ENCODE data around the gene SPIN3.
"Not testable (repeated sequence)": the region's sequence is repeated elsewhere in the genome, so short reads cannot be mapped to it uniquely, and the experiment has no call there.

The SPIN3 gene

DNA sequence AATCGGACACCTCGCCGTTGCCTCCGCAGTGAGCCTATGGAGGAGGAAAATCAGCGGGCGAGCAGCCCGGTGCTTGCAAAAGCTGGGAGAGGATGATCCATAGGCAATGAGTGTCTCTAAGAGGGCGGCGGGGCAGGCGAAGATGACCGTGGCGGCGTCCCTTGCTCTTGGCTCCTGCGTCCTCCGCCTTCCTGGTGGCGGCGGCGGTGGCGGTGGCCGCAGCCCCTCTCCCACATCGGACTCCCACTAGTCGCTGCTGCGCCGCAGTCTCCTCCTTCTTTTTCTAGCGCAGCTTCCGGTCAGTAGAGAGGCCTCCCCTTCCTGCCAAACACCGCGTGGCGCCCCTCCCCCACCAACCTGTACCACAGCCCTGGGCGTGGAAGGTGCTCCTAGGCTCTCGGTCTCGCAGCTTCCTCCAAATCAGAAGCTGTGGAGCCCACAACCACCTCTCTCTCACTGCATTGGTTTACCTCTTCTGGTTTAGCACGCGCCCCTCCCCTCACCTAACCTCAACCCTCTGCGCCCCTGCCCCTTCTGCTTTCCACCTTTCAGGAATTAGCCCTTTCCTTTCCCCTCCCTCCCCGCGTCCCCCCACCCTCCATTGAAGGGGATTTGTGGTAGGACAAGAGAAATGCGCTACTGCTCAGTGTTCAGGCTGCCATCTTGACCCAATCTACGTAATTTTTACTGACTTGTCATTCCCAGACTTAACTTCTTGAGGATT is at the start of gene SPIN3:
Gene SPIN3, minus strand, starts transcription at position 271 of the 724 bp plus-strand sequence. CDS start 594 bp downstream, outside the sequence.
- peak; percentile 6 to 47 (median 18) for DNase-seq

DNA sequence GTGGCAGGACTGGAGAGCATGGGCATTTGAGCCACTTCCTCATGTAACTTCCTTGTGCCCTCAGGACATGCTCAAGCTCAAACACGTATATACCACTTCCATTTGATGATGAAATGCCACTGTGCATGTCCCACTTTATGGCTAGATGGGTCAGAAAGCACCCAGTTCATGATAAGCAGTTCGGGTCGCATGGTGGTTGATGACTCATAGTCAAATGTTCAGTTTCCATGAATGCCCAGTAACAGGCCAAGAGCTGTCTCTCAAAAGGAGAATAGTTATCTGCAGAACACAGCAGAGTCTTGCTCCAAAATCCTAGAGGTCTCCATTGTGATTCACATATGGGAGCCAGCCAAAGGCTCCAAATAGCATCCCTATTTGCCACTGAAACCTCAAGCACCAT is 48.9 kb upstream of the SPIN3 start:
- DNase-seq = no peak

DNA sequence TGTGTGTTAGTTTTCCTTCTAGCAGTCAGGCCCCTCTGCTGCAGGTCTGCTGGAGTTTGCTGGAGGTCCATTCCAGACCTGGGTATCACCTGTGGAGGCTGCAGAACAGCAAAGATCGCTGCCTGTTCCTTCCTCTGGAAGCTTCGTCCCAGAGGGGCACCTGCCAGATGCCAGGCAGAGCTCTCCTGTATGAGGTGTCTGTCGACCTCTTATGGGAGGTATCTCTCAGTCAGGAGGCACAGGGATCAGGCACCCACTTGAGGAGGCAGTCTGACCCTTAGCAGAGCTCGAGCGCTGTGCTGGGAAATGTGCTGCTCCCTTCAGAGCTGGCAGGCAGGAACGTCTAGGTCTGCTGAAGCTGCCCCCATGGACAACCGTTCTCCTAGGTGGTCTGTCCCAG is 41.9 kb upstream of the SPIN3 start:
- not testable (repeated sequence) for DNase-seq

DNA sequence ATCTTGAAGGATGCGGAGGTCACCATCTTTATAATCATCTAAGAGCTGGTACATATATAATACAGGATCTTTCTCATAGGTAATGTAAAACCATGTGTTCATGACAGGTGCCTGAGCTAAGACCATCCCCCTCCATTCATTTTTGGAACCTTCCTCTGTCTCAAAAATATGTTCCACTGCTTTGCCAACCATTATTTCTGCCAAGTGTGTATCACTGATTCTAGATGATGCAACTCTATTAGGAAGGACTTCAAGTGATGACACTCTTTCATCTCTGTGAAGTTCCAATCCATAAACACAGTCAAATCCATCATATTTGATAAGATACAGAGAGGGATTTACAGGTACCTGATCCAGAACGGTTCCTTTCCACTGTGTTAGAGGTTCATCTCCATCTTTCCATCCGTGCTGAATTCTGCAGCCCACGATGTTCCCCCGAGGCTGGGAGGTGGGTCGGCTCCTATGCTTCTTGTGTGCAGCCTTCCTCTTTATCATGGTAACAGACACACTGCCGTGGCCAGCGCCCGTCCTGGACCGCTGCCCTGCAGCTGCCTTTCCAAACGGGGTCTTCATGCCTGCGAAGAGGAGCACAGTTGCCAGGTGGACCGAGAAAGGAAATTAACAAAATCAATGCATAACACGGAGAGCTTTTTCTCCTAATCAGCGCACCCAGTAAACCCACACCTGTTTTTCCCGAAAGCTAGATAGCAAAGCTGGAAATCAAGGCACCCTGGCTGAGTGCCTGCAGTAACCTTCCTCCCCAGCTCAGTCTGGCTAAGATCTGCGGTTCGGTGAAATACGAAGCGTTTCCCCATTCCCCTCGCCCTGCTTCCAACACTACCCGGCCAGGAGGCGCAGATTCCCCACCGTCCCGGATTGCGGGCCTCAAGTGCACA is 718 bp downstream of the SPIN3 start:
- no peak for DNase-seq

DNA sequence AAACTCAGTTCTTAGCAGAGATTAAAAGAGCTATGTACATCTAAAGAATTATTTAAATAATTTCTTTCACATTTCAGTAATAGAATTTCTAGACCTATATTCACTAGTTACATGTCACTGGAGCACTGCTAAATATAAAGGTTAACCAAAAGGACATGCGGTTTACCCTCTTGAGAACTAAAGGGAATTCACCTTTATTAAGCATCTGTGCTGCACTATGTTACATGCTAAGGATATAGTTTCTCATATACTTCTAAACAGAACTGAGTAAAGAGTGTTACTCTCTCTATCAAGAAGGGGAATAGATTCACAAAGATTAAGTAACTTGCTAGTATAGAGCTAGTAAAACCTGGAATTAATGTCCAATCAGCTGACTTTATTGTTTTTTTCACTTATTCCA is 7.6 kb downstream of the SPIN3 start:
- no peak for DNase-seq

DNA sequence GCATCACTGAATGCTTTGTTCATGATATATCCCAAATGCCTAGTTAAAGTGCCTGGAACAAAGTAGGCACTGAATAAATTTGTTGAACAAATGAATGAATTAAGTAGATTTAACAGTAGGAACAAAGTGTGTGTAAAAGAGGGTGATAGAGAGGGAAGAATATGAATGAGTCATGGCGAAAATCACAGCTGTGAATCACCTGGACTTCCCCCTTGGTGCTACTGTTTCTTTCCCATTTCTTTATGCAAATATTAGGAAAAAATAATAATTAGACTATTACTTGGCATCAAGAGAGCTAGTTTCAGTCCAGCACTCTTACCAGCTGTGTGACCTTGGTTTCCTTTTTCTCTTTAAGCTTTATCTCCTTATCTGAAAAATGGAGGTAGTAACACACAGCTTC is 9.2 kb downstream of the SPIN3 start:
- no peak for DNase-seq

DNA sequence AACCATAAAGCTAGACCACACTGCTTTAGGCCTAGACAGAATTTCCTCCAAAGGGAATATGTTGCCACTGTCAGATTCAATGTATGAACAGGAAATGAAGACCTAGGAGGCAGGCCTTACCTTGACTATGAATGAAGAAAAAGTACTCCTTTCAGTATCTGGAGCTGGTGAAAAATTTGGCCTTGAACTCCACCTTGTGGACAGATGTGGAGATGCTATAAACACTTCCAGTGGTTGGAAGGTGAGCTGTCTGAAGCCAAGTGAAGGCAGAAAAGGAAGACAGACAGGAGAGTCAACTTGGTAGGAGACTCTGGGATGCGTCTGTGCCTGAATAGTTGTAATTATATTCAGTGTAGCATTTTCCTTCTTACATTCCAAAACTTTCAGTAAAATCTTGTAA is 17.2 kb downstream of the SPIN3 start:
- DNase-seq = peak in 1 of 4 experiments; percentile 2

DNA sequence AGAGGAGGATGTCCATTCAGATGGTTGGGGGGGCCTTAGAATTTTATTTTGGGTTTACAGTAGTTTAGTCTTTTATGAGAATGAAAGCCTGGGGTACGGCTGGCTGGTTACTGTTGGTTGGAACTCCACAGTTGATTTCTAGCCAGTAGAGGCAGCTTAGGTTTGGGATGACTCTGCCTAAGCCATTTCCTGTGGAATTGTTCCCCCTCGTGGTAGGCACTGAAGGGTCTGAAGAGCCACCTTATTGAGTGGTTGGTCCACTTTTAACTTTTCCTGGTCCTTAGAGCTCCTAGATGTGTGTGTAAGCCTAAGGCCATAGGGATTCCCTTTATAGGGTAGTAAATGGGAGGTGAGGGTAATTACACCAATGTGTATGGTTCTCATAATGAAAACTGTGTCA is 19.7 kb downstream of the SPIN3 start:
- no peak for DNase-seq

DNA sequence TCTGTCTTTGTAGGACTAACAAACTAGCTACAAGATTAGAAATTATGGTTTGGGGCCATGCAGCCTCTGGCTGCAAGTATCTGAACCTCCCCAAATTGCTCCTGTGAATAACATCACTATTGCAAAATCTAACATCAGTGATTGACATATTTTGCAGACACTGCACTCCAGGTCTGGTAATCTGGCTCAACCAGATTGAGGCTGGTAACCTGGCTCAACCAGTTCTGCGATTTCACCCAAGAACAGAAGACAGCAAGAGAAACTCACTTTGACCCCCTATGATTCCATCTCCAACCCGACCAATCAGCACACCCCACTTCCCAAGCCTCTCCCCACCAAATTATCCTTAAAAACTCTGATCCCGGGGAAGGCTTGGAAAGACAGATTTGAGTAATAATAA is 20.9 kb downstream of the SPIN3 start:
- no peak for DNase-seq

DNA sequence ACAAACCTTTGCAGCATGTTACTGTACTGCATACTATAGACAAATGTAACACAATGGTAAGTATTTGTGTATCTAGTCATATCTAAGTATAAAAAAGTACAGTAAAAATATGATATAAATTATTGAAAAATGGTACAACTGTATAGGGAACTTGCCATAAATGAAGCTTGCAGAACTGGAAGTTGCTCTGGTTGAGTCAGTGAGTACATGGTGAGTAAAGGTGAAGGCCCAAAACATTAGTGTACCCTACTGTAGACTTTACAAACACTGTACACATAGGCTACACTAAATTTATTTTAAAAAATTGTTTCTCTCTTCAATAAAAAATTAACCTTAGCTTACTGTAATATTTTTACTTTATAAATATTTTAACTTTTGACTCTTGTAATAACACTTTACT is 25.8 kb downstream of the SPIN3 start:
- no peak for DNase-seq

DNA sequence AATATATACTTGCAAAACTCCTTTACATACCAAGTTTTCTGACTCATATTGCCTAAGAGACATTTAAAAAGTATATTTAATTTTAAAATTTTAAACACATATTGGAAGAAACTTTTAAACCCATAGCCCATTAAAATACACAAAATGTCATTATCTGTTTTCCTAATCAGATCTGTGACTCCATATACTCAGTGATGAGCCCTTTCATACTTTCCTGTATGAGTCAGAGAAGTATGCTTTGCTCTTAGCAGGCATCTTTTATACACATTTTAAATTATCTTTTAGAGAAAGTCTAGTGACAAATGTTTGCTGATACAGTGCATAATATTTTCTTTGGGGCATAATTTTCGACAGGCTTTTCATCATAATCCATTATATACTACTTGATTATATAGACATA is 26.4 kb downstream of the SPIN3 start:
- no peak for DNase-seq

DNA sequence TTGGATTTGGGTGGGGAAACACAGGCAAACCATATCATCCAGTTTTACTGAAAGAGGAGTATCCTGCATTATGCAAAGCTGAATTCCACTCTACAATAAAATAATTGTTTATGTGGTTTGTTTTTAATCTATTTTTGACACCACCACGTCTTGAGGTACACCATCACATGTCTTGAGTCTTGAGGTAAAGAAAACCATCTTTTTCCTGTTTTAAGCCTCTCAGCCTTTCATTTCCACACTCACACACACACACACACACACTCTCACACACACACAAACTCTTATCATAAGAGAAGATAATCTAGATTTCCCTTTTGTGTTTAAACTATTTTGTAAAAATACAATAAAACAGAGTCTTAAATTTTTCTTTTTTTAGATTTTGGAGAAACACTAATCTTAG is 32.0 kb downstream of the SPIN3 start:
- DNase-seq = no peak

DNA sequence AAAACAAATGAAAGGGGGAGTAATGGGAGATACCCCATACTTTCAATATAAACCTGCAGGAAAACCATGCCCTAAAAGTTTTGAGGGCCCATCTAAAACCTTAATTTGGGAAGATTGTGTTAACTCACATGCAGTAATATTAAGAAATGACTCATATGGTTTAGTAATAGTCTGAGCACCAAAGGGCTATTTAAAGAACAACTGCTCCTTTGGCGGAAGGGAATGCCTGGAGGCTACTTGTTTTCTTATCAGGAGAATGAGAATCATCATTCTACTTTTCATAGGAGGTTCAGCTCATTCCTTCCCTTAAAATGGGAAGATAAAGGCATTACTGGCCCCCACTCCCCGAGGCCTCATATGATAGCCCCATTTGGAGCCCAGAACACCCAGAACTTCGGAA is 47.6 kb downstream of the SPIN3 start:
- DNase-seq = no peak

DNA sequence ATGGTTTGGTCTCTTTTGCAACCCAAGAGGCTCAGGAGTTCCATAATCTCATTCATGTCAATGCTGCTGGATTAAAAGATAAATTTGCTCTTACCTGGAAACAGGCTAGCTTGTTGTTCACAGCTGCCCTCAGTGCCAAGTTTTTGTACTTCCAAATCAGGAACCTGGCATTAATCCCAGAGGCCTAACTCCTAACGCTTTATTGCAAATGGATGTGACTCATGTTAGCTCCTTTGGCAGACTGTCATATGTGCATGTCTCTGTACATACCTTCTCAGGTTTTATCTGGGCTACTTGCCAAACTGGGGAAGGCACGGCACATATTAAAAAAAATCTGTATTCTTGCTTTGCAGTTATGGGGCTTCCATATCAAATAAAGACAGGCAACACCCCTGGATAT is 49.1 kb downstream of the SPIN3 start:
- not testable (repeated sequence) for DNase-seq

DNA sequence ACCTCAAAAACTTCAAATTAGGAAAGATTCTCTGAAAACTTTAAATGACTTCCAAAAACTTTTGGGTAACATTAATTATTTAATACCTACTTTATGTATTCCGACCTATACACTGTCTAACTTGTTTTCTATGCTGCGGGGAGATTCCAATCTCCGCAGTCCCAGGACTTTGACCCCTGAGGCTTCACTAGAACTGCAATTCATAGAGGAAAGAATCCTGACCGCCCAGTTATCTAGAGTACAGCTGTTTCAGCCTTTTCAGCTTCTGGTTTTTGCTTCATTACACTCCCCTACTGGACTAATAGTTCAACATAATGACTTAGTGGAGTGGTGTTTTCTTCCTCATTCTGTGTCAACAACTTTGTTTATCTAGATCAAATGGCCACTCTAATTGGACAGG is 50.1 kb downstream of the SPIN3 start:
- DNase-seq = not testable (repeated sequence)

DNA sequence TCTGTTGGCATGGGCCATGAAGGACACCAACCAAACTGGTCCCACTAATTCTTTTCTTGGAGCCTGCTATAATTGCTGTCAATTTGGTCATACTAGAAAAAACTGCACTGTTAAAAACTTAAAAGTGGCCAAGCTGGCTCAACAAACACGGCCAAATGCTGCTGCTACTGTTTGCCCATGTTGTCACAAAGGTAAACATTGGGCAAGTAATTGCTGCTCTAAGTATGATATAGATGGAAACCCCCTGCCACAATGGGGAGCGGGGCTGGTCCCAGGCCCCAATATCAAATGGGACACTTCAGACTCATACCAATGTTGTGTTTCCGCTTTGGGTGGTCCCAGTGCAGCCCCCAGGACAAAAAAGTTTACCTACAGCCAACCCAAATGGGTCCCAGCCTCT is 52.1 kb downstream of the SPIN3 start:
- no peak for DNase-seq
